GM12891 (cell line): ENCODE results near the gene R3HDM2. TPM values are rescaled to one million over a fixed set of nuclear protein-coding genes. Genes with fewer than 3 reads are reported as not detected.

Experiments
- DNase-seq: peaks from one replicate; pipeline ENCODE4 v3.0.0; 2011; ENCODE audit warnings: low spot score; ENCODE audit not compliant: insufficient read length
- FAIRE-seq: peaks from 2 replicates; lab custom pipeline; 2011; peaks lifted over from hg19 to GRCh38; lab: Jason Lieb, UNC
- PAX5 ChIP-seq: IDR thresholded peaks from 2 replicates; pipeline ENCODE4 v1.6.1; 2011; ENCODE audit warnings: low read length, moderate library complexity, mild to moderate bottlenecking; ENCODE audit not compliant: insufficient read depth, severe bottlenecking
- POLR2A ChIP-seq: IDR thresholded peaks from 2 replicates; pipeline ENCODE4 v1.6.1; 2011; ENCODE audit warnings: low read depth, low read length, control low read depth
- POLR2AphosphoS5 ChIP-seq: IDR thresholded peaks from 2 replicates; pipeline ENCODE4 v1.6.1; 2011; ENCODE audit warnings: low read depth, low read length, control low read depth
- POU2F2 ChIP-seq: IDR thresholded peaks from 2 replicates; pipeline ENCODE4 v1.6.1; 2011; ENCODE audit warnings: low read depth, mild to moderate bottlenecking, control low read depth, low read length, moderate library complexity
- SPI1 ChIP-seq: IDR thresholded peaks from 2 replicates; pipeline ENCODE4 v1.6.1; 2011; ENCODE audit warnings: low read depth, low read length, control low read depth
- TAF1 ChIP-seq: IDR thresholded peaks from 2 replicates; pipeline ENCODE4 v1.6.1; 2011; ENCODE audit warnings: low read depth, low read length, control low read depth
- polyA plus RNA-seq: library from polyadenylated mRNA; unstranded; fragments of >200 nt; gene quantifications from one replicate; pipeline ENCODE4 v1.2.1, GENCODE V29; 2012; ENCODE audit warnings: low read depth, missing spikeins, inconsistent platforms; ENCODE audit not compliant: missing spikeins

The R3HDM2 gene
- polyA plus RNA-seq, result 13.3 TPM

DNA sequence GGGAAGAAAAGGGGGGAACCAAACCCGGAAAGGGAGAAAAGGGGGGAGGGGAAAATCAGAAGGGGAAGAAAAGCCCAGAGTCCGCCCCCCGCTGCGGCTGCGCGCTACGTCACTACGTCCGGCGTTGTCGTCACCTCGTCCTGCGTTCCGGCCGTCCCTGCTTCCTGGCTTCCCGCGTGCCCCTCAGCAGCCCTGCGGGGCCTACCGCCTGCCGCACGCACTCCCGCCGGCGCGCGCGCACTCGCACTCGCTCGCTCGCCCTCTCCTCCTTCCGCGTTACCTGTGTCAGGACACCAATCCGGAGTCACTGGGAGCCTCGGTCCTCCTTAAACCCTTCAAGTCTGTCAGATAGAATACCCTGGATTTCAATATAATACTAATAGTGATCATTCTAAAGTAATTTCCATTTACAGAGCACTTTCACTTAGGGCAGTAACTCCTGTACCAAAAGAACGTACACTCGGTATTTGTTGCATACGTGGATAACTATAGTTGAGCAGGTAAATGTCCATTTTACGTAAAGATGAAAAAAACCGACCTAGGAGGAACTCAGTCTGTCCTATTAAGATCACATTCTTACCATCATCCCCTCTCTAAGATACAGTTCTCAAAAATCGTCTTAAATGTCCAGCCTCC, at the start of gene R3HDM2:
Gene R3HDM2 (minus strand): TSS at position 113 of the 636 bp plus-strand sequence. CDS start 120,615 bp downstream, outside the sequence.
- TF ChIP-seq POU2F2, result peak; percentile 69
- 0 out of 2 replicates have a peak, but pooled peaks have one; percentile 5 for TF ChIP-seq SPI1
- peak; percentile 78 for TF ChIP-seq TAF1
- peak; percentile 94 for TF ChIP-seq POLR2AphosphoS5
- peak; percentile 44 for TF ChIP-seq PAX5
- peak; percentile 93 for TF ChIP-seq POLR2A
- peak; percentile 98 for FAIRE-seq
- peak; percentile 93 for DNase-seq

DNA sequence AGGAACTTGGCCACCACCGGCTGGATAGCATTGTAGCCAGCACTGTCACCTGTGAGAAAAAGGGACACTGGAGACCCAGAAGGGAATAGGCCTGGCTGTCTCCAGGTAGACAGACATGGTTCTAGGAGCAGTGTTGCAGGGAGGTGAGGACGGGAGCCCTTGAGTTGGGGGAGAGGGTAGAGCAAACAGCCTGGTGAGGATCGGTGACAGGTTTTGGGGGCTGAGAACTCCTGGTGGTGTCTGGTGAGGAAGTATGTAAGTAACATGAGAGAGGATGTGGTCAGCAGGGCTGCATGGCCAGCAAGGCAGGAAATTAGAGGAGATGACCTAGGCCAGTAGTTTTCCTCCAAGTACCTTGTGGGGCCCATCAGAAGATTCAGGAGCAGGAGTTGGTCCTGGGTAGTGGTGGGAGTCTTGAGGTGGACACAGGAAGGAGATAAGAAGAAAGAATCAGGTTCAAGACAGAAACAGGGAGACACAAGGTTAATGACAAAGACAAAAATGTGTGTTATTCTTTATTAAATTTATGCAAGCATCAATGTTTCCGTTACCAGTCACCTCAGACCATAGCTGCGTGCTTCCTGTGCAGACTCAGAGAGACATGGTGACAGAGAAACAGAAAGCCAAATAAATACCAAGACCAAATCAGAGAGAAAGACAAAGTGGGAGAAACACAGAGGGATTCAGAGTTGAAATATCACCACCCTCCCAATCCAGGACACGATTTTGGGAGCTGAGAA, 48.7 kb upstream of the R3HDM2 start, which contains the start of gene ARHGAP9:
Gene ARHGAP9 (minus strand): TSS at position 491 of the 740 bp plus-strand sequence. CDS start 460 bp downstream, at position 31.
- peak; percentile 94 for FAIRE-seq
- DNase-seq, result no peak
- peak; percentile 39; the same call in 1 of the 2 replicates for TF ChIP-seq TAF1
- no peak; the same call in 1 of the 2 replicates for TF ChIP-seq POLR2AphosphoS5
- TF ChIP-seq SPI1, result peak; percentile 73
- no peak for TF ChIP-seq PAX5
- peak; percentile 49; the same call in 1 of the 2 replicates for TF ChIP-seq POLR2A
- no peak for TF ChIP-seq POU2F2

DNA sequence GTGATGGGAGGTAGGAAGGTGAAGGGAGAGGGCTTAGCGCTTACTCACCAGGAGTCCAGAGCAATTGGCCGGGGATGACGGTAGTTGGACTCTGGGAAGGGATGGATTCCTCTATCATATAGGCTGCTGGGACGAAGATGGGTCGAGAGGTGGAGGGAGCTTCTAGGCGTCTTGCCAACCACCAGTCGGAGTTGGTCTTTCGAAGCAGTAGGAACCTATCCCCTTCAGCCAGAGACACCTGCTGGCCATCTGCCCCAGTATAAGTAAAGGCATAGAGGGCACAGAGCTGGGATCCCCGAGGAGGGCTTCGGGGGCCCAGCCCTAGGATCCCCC, 48.2 kb upstream of the R3HDM2 start:
- TF ChIP-seq SPI1, result no peak
- no peak for TF ChIP-seq PAX5
- no peak for TF ChIP-seq TAF1
- TF ChIP-seq POLR2AphosphoS5, result no peak
- TF ChIP-seq POU2F2, result no peak
- no peak for TF ChIP-seq POLR2A
- FAIRE-seq, result no peak
- DNase-seq, result no peak

GRCh38 chr12:57477710-57478681, 47.2 kb upstream of the R3HDM2 start:
- DNase-seq, result no peak
- peak; percentile 92 for FAIRE-seq
- TF ChIP-seq TAF1 (0 out of 2 replicates have a peak, but pooled peaks have one; percentile 41), POLR2A (peak; percentile 56; the same call in 1 of the 2 replicates), SPI1 (0 out of 2 replicates have a peak, but pooled peaks have one; percentile 28), POU2F2 (no peak)

- DNase-seq (no peak), FAIRE-seq (no peak)
- TF ChIP-seq POLR2AphosphoS5, result no peak
- no peak for TF ChIP-seq POLR2A
- no peak for TF ChIP-seq PAX5
- TF ChIP-seq TAF1, result no peak
- TF ChIP-seq POU2F2, result no peak
- no peak for TF ChIP-seq SPI1
Measured at GRCh38 chr12:57476993-57477709, 46.3 kb upstream of the R3HDM2 start.

DNA sequence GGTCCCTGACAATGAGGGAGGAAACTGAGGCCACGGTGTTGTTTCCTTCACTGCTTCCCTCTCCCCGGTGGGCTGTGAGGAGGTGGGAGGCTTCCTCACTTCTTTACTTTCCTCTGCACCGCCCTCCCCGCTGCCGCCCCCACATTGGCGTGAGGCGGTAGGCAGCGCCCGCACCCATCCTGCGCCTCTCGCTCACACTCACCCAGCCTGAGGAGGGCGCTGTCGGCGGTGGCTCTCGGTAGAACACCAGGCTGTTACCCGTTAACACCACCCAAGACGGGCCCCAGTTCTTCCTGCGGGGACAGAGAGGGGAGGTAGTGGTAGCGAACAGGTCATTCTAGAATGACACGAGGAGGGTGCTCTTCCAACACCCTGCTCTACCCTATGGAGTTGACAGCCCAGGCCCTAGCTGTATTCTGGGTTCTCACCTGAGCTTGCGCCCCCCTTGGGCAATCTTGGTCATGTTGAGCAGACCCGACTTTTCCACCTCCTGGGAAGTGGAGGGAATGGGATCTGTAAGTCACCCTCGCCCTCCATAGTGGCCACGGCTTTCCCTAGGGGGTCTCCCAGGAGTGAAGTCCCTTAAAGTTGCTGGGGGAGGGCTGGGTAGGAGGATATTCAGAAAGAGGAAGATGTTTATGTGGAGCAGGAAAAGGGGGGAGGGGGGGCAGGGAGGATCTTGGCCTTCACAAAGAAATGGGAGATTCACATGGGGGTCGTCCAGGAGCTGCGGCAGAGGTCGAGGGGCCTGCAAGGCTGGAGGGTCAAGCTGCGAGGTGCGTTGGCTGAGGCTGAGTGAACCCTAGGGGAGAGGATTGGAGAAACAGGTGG, 45.5 kb upstream of the R3HDM2 start:
- FAIRE-seq (peak; percentile 97), DNase-seq (peak; percentile 77)
- TF ChIP-seq PAX5 (no peak), POLR2AphosphoS5 (no peak), POLR2A (no peak), POU2F2 (no peak), TAF1 (no peak), SPI1 (no peak)

- TF ChIP-seq SPI1 (no peak), POLR2A (no peak), TAF1 (no peak)
- no peak for DNase-seq
- FAIRE-seq, result no peak
Measured at GRCh38 chr12:57475271-57476161, 44.7 kb upstream of the R3HDM2 start.
